ENCODE measurements around the gene COMMD6. TPM values are rescaled to one million over a fixed set of nuclear protein-coding genes. Genes with fewer than 3 reads are reported as not detected.

The COMMD6 gene
- total and polyA plus RNA-seq, 2 experiments from 2014 or later, result 34.9 to 339 TPM

DNA sequence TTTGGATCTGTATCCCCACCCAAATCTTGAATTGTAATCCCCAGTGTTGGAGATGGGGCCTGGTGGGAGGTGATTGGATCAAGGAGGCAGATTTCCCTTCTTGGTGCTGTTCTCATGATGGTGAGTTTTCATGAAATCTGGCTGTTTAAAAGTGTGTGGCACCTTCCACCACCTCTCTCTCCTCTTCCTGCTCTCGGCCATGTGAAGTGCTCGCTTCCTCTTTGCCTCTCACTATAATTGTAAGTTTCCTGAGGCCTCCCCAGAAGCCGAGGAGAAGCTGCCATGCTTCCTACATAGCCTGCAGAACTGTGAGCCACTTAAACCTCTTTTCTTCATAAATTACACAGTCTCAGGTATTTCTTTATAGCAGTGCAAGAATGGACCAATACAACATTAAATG is 15.7 kb downstream of the COMMD6 start (continued):
- TF ChIP-seq, protein P1, sequence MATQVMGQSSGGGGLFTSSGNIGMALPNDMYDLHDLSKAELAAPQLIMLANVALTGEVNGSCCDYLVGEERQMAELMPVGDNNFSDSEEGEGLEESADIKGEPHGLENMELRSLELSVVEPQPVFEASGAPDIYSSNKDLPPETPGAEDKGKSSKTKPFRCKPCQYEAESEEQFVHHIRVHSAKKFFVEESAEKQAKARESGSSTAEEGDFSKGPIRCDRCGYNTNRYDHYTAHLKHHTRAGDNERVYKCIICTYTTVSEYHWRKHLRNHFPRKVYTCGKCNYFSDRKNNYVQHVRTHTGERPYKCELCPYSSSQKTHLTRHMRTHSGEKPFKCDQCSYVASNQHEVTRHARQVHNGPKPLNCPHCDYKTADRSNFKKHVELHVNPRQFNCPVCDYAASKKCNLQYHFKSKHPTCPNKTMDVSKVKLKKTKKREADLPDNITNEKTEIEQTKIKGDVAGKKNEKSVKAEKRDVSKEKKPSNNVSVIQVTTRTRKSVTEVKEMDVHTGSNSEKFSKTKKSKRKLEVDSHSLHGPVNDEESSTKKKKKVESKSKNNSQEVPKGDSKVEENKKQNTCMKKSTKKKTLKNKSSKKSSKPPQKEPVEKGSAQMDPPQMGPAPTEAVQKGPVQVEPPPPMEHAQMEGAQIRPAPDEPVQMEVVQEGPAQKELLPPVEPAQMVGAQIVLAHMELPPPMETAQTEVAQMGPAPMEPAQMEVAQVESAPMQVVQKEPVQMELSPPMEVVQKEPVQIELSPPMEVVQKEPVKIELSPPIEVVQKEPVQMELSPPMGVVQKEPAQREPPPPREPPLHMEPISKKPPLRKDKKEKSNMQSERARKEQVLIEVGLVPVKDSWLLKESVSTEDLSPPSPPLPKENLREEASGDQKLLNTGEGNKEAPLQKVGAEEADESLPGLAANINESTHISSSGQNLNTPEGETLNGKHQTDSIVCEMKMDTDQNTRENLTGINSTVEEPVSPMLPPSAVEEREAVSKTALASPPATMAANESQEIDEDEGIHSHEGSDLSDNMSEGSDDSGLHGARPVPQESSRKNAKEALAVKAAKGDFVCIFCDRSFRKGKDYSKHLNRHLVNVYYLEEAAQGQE (IDR thresholded peaks at IDR 0.05; ENCODE audit: unreplicated experiment), result no peak

DNA sequence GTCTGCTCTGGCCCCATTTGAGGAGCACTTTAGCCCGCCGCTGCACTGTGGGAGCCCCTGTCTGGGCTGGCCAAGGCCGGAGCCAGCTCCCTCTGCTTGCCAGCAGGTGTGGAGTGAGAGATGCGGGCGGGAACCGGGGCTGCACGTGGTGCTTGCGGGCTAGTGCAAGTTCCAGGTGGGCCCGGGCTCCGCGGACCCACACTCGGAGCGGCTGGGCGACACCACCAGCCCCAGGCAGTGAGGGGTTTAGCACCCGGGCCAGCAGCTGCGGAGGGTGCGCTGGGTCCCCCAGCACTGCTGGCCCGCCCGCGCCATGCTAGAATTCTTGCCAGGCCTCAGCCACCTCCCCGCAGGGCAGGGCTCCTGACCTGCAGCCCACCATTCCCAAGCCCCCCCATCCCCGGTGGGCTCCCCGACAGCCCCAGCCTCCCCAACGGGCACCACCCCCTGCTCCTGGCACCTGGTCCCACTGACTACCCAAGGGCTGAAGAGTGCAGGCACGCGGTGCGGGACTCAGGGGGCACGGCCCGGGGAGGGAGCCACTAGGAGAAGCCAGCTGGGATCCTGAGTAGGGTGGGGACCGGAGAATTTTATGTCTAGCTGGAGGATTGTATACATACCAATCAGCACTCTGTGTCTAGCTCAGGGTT is 19.1 kb downstream of the COMMD6 start:
- no peaks in the 10 kb centered on the region for H3F3A ChIP-seq (replicated peaks; ENCODE audit: low read depth)
- no peaks in the 10 kb centered on the region; the same call in 1 of the 2 replicates for H3K36me3 ChIP-seq (ENCODE audit: insufficient read depth)
- ATAC-seq, result no peak
- no peak for DNase-seq (ENCODE audit: low spot score)
- Mint-ChIP-seq H3K9me3 (peaks cover 39% of the 10 kb centered on the region), H3K27ac (no peak overlapping the region), H3K4me1 (no peaks in the 10 kb centered on the region), H3K36me3 (ENCODE audit: low read depth) (peaks cover 35% of the 10 kb centered on the region), H3K27me3 (ENCODE audit: insufficient read depth, low read depth, poor library complexity) (no peaks in the 10 kb centered on the region), H3K4me3 (no peak overlapping the region)
- peaks cover 3% of the 10 kb centered on the region; the same call in 1 of the 2 replicates for H3K9me2 ChIP-seq (ENCODE audit: insufficient read depth)
- H2AFZ ChIP-seq, result no peak overlapping the region
- H3K79me2 ChIP-seq (replicated peaks; ENCODE audit: insufficient read depth), result no peaks in the 10 kb centered on the region
- H3K4me2 ChIP-seq, result no peak overlapping the region
- H4K20me1 ChIP-seq (replicated peaks; ENCODE audit: insufficient read depth), result no peaks in the 10 kb centered on the region
- H3K4me3 ChIP-seq, result no peak overlapping the region
- H3K4me1 ChIP-seq (ENCODE audit: insufficient read depth), result no peaks in the 10 kb centered on the region
- H3K27me3 ChIP-seq (ENCODE audit: insufficient read depth), result no peaks in the 10 kb centered on the region
- no peak overlapping the region for H3K27ac ChIP-seq (ENCODE audit: low read depth)
- TF ChIP-seq, protein P2, sequence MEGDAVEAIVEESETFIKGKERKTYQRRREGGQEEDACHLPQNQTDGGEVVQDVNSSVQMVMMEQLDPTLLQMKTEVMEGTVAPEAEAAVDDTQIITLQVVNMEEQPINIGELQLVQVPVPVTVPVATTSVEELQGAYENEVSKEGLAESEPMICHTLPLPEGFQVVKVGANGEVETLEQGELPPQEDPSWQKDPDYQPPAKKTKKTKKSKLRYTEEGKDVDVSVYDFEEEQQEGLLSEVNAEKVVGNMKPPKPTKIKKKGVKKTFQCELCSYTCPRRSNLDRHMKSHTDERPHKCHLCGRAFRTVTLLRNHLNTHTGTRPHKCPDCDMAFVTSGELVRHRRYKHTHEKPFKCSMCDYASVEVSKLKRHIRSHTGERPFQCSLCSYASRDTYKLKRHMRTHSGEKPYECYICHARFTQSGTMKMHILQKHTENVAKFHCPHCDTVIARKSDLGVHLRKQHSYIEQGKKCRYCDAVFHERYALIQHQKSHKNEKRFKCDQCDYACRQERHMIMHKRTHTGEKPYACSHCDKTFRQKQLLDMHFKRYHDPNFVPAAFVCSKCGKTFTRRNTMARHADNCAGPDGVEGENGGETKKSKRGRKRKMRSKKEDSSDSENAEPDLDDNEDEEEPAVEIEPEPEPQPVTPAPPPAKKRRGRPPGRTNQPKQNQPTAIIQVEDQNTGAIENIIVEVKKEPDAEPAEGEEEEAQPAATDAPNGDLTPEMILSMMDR (conservative IDR thresholded peaks at IDR 0.05; ENCODE audit: low read depth in 2 of 2), result no peak
- TF ChIP-seq, protein P1 (IDR thresholded peaks at IDR 0.05; ENCODE audit: unreplicated experiment), result no peak
- TF ChIP-seq JUNB (IDR thresholded peaks at IDR 0.05; ENCODE audit: unreplicated experiment), result no peak
- no peak for TF ChIP-seq EZH2 (IDR thresholded peaks at IDR 0.05; ENCODE audit: low read depth, unreplicated experiment)
- TF ChIP-seq CREB1 (CRISPR knock-in tag; IDR thresholded peaks at IDR 0.05; ENCODE audit: low read depth), result no peak
- TF ChIP-seq ZNF114 (CRISPR knock-in tag; IDR thresholded peaks at IDR 0.05), result no peak
- TF ChIP-seq, protein P3, sequence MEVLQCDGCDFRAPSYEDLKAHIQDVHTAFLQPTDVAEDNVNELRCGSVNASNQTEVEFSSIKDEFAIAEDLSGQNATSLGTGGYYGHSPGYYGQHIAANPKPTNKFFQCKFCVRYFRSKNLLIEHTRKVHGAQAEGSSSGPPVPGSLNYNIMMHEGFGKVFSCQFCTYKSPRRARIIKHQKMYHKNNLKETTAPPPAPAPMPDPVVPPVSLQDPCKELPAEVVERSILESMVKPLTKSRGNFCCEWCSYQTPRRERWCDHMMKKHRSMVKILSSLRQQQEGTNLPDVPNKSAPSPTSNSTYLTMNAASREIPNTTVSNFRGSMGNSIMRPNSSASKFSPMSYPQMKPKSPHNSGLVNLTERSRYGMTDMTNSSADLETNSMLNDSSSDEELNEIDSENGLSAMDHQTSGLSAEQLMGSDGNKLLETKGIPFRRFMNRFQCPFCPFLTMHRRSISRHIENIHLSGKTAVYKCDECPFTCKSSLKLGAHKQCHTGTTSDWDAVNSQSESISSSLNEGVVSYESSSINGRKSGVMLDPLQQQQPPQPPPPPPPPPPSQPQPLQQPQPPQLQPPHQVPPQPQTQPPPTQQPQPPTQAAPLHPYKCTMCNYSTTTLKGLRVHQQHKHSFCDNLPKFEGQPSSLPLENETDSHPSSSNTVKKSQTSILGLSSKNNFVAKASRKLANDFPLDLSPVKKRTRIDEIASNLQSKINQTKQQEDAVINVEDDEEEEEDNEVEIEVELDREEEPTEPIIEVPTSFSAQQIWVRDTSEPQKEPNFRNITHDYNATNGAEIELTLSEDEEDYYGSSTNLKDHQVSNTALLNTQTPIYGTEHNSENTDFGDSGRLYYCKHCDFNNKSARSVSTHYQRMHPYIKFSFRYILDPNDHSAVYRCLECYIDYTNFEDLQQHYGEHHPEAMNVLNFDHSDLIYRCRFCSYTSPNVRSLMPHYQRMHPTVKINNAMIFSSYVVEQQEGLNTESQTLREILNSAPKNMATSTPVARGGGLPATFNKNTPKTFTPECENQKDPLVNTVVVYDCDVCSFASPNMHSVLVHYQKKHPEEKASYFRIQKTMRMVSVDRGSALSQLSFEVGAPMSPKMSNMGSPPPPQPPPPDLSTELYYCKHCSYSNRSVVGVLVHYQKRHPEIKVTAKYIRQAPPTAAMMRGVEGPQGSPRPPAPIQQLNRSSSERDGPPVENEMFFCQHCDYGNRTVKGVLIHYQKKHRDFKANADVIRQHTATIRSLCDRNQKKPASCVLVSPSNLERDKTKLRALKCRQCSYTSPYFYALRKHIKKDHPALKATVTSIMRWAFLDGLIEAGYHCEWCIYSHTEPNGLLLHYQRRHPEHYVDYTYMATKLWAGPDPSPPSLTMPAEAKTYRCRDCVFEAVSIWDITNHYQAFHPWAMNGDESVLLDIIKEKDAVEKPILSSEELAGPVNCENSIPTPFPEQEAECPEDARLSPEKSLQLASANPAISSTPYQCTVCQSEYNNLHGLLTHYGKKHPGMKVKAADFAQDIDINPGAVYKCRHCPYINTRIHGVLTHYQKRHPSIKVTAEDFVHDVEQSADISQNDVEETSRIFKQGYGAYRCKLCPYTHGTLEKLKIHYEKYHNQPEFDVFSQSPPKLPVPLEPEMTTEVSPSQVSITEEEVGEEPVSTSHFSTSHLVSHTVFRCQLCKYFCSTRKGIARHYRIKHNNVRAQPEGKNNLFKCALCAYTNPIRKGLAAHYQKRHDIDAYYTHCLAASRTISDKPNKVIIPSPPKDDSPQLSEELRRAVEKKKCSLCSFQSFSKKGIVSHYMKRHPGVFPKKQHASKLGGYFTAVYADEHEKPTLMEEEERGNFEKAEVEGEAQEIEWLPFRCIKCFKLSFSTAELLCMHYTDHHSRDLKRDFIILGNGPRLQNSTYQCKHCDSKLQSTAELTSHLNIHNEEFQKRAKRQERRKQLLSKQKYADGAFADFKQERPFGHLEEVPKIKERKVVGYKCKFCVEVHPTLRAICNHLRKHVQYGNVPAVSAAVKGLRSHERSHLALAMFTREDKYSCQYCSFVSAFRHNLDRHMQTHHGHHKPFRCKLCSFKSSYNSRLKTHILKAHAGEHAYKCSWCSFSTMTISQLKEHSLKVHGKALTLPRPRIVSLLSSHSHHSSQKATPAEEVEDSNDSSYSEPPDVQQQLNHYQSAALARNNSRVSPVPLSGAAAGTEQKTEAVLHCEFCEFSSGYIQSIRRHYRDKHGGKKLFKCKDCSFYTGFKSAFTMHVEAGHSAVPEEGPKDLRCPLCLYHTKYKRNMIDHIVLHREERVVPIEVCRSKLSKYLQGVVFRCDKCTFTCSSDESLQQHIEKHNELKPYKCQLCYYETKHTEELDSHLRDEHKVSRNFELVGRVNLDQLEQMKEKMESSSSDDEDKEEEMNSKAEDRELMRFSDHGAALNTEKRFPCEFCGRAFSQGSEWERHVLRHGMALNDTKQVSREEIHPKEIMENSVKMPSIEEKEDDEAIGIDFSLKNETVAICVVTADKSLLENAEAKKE (CRISPR knock-in tag; IDR thresholded peaks at IDR 0.05), result no peak
- no peak for TF ChIP-seq NANOG (IDR thresholded peaks at IDR 0.05; ENCODE audit: borderline replicate concordance)
- no peak for TF ChIP-seq STAT1 (IDR thresholded peaks at IDR 0.05; ENCODE audit: unreplicated experiment)
